HG03442 (cell line): ENCODE measurements around the gene COL8A1.

Source experiments
- ATAC-seq: cut with Tn5 transposase; IDR thresholded peaks from one replicate; pipeline ENCODE4 v1.9.1; 2021; ENCODE audit warnings: mild to moderate bottlenecking, moderate library complexity; ENCODE audit not compliant: unreplicated experiment

Gene COL8A1

DNA sequence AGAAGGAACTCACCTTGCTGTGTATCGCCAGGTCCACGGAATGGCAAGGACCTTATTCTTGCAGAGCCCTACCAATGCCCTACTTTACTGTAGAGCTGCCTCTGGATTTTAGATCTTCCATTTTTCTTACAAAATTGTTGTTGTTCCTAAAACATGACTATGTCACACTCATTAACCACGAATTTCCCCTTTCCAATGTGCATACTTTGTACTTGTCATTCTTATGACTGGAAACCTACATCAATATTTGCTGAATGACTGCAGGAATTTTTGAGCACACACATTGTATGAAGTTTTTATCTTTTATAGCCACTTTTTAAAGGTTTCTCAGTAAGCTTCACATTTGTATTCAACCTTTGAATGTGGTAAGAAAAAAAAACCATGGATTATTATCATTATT, 143.4 kb downstream of the COL8A1 start:
- no peak for ATAC-seq

DNA sequence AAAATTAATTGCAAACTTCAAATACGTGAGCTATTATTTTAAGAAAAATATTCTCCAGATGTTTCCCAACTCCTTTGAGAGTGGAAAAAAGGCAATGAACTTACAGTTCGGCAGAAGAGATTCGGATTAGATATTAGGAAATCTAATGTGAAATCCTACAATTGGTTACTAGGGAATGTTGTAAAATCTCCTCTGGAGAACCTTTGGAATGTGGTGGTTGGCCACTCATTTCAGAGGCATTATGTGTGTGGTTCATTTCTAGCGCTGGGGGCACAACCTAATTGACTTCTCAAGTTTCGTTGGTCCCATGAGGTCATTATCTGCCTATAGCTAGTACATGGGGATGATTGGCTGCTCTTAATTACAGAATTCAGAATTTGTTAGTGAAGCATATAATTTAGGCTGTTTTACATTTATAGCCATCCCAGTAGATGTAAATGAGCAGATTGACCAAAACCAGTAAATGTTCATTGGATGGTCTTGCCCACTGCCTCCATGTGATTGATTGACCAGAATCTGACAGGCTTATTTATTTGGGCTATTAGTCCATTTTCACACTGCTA, 144.7 kb downstream of the COL8A1 start:
- ATAC-seq = no peak

GRCh38 chr3:99789011-99789721, 150.8 kb downstream of the COL8A1 start:
- ATAC-seq = peak; percentile 99

GRCh38 chr3:99794485-99794884, 156.1 kb downstream of the COL8A1 start:
- ATAC-seq = no peak

GRCh38 chr3:99795573-99795972, 157.2 kb downstream of the COL8A1 start:
- ATAC-seq = no peak

DNA sequence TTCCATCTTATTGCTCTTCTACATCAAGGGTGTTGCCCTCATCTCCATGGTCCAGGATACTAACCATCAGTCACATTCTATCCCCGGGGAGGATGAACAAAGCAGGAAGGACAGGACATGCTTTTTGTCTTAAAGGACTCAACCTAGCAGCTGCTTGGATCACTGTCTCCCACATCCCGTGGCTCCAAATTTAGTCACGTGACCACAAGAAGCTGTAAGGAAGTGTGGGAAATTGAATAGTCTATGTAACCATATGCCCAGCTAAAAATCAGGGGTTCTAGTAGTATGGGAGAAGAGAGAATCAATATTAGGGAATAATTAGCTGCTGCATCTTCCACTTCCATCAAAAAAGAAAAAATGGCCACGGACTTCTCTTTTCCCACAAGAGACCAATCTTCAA, 161.0 kb downstream of the COL8A1 start:
- no peak for ATAC-seq

GRCh38 chr3:99803297-99803696, 164.9 kb downstream of the COL8A1 start:
- ATAC-seq = no peak

DNA sequence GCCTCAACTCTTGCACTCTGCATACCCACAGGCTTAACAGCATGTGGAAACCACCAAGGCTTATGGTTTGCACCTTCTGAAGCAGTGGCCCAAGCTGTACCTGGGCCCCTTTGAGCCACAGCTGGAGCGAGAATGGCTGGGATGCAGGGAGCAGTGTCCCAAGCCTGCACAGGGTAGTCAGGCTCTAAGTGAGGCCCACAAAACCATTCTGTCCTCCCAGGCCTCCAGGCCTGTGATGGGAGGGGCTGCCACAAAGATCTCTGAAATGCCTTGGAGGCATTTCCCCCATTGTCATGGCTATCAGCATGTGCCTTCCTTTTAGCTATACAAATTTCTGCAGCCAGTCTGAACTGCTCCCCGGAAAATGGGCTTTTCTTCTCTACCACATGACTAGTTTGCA, 166.8 kb downstream of the COL8A1 start:
- no peak for ATAC-seq

DNA sequence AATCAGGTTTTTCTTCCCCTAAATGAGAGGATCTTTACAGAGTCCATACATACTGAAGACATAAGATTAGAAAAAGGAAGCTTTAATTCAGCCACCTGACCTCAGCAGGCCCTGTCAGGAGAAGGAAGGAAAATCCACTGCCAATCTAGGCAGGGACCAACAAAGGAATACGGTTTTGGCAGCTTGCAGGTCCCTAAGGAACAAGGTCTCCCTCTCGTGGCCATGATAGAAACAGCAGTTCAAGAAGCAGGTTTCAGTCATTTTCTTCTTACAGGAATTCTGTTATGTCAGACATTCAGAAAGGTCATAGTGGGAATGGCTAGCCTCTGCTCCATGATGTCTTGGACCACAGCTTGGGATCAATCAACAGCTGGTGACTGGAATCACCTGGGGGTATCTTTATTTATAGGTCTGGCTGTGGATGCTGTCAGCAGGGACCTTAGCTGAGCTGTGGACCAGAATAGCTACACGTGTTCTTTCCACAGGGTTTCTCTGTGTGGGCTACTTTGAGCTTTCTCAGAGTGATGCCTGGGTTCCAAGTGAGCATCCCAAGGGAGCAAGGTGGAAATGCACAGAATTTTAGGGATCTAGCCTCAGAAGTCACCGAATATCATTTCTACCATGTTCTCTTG, 169.9 kb downstream of the COL8A1 start:
- peak; percentile 74 for ATAC-seq

DNA sequence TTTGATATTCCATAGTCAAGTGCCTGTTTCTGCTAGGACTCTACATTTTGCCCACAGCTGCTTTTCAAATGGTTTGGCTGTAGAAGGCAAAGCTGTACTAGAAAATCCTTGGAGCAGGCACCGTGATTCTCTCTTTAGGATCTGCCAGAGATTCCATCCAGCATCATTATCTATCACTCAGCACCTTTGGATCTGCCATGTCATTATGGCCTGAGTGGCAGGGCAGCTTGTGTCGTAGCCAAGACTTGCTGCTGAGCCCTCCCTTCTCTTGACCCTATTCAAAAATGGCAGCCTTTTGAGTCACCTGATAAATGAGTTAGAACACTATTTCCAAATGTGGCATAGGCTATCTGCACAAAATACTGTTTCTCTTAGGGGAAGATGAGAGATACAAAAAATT, 171.2 kb downstream of the COL8A1 start:
- ATAC-seq = no peak

GRCh38 chr3:99810403-99810802, 172.0 kb downstream of the COL8A1 start:
- no peak for ATAC-seq

DNA sequence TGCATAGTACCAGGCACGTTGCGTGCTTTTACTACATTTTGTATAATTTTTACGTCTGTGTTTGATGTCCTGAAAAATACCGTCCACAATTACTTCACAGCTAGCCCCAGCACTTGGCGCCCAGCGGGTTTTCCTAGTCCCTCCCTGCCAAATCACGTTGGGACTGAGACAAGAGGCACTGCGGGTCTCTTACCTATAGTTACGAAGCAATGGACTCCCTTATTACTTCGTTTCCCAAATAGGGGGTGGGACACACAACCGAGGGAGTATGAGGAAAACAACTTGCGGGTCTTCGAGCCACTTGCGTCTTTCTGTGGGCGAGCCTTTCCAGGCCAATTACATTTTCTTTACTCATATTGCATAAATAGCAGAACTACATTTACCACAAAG, 178.6 kb downstream of the COL8A1 start:
- ATAC-seq = no peak

DNA sequence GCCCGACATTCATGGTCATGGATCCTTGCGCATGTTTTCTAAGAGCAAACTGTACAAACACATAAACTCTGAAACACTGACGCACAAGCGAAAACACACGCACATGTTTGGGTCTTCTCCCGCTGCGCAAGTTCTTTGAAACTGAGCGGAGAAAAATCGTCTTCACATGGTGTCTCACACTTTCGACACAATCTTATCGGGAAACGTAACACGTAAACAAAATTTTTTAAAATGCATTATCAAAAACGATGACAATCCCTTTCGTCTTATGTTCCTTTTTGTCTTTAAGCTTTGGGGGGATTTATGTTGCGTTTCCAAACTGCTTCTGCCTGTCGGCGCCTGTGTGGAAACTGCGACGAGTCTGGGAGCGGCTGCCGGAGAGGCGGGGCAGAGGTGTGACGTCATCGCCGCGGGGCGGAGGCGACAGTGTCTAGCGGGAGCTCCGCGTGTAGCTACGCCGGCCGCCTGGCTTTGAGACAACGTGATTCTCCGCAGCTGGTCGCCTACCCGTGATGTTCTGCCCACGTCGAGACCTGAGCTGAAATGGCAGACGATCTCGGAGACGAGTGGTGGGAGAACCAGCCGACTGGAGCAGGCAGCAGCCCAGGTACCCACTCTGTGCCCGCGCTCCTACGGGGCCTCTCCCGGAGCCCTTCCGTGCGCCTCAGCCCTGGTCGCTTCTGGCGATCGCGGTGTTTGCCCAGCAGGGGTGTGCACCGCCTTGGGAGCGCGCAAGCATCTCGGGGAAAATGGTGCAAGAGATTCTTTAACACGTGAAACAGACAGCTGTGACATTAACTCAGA, 179.2 kb downstream of the COL8A1 start, which contains the start of gene CMSS1:
TSS of gene CMSS1 (plus strand) at position 426 of the 804 bp plus-strand sequence.
- peak; percentile 94 for ATAC-seq

DNA sequence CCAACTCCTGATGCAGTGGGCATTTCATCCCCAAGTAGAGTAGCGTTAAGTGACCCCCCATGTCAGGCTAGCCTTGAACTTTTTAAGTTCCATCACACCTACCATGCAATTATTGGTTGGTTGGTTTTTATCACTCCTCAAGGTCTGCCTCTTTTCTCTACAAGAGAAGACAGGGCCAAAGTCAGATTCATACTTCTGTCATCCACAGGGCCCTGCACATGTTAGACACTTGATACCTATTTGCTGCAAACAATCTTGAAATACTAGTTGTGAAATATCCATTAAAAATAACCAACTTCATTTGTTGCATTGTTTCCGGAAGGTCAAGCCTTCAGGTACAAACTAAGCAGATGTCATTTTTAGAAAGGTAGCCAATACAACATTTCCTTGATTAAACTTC, 180.4 kb downstream of the COL8A1 start:
- ATAC-seq = no peak

GRCh38 chr3:99823723-99824711, 185.6 kb downstream of the COL8A1 start:
- ATAC-seq = no peak

DNA sequence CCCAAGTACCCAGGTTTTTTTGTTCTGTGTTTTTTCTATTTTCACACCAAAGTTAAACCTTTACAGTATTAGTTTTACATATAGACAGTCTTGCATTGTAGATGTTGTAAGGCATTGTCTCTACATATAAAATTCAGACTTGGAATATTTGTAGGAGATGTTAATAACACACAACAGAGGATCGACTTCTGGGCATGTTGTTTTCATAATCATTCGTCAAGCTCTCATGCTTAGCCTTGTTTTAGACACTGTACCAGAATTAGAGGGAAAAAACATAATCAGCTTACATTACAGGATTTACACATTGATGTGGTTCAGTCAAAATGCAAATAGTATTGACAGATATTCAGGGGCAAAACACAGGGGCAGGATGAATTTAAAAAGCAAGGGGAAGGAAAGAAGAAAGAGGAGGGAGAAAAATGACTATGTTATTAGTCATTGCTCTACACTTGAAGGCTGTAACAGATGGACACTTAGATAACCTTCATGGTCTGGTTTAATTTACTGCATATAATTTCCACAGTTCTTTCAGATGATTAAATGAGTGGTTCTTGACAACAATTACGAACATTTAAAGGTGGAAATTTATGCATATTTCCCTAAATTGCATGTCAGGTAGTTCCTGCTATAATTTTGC, 186.7 kb downstream of the COL8A1 start:
- ATAC-seq = no peak

DNA sequence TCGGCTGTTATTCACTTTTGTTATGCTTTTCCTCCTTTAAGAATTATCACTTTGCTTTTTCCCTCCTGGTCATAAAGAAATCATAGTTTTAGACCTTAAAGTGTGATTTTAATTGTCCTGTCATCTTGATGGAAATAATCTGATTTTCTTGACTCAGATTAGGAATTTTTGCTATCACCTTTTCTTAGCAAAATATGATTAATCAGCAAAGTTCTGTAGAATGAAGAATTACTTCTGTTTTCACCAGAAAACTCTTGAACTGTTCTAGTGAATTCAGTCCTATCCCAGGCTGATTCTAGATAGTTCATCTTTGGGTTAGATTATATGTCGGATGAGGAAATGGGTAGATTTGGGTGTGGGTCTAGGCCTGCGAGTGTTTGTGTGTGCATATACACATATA, 191.4 kb downstream of the COL8A1 start:
- no peak for ATAC-seq

GRCh38 chr3:99833617-99834205, 195.3 kb downstream of the COL8A1 start:
- no peak for ATAC-seq

GRCh38 chr3:99834211-99834957, 196.0 kb downstream of the COL8A1 start:
- no peak for ATAC-seq
